ENCODE measurements around the gene RALB.

RALB gene

DNA sequence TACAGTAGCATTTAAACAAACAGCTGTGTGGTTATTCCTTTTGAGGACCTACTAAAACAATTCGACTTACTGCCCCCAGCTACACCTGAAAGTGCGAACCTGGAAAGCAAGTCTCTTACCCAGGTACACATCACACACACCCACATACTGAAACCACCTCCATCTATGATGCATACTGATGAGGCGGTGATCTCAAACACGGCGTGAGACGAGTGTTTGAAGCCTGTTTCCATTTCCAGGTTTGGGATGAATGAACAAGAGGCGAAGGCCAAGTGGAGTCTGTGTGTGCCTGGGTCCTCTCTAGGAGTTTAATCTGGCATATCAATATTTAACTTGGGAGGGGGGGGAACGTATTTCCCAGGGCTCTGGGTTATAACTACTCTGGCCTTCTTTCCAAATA lies 31.0 kb upstream of the RALB start:
- TF ChIP-seq, protein P1, sequence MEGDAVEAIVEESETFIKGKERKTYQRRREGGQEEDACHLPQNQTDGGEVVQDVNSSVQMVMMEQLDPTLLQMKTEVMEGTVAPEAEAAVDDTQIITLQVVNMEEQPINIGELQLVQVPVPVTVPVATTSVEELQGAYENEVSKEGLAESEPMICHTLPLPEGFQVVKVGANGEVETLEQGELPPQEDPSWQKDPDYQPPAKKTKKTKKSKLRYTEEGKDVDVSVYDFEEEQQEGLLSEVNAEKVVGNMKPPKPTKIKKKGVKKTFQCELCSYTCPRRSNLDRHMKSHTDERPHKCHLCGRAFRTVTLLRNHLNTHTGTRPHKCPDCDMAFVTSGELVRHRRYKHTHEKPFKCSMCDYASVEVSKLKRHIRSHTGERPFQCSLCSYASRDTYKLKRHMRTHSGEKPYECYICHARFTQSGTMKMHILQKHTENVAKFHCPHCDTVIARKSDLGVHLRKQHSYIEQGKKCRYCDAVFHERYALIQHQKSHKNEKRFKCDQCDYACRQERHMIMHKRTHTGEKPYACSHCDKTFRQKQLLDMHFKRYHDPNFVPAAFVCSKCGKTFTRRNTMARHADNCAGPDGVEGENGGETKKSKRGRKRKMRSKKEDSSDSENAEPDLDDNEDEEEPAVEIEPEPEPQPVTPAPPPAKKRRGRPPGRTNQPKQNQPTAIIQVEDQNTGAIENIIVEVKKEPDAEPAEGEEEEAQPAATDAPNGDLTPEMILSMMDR (IDR thresholded peaks at IDR 0.05; ENCODE audit: low read depth, low read length): no peak
- no peak for DNase-seq (ENCODE audit: extremely low read depth, low read depth)

DNA sequence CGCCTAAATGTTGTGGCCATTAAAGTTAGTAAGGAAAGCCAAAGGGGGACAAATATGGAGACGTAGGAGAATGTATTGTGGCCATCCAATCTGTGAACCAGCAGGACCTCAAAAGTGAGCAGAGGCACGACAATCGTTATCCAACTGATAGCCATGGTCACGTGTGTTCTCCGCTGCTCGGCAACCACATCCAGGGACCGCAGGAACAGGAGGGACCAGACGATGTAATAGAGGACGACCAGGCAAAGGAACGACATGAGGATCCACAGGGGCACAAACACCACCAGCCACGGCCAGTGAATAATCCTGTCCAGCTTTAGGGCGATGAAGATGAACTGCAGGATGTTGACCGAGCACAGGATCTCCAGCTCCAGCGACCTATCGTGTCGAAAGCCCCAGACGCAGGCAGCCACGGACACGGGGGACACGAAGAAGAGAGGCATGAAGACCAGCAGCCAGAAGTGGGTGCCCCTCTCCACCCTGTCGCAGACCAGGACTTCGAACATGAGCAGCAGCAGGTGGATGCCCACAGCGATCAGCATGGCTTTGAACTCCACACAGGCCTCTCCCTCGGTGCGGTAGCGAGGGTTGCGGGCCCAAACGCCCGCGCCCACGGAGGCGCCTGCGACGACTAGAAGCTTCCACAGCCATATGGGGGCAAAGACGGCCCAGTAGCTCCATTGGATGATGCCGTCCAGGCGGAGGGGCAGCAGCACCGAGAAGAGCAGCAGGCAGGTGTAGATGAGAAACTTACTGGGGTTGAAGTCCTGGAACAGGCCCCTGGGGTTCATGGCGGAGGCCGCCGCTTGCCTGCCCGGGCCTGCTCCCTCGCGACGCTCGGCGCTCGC lies 30.2 kb upstream of the RALB start:
- DNase-seq (ENCODE audit: extremely low read depth, low read depth): no peak
- TF ChIP-seq, protein P1 (IDR thresholded peaks at IDR 0.05; ENCODE audit: low read depth, low read length): no peak

DNA sequence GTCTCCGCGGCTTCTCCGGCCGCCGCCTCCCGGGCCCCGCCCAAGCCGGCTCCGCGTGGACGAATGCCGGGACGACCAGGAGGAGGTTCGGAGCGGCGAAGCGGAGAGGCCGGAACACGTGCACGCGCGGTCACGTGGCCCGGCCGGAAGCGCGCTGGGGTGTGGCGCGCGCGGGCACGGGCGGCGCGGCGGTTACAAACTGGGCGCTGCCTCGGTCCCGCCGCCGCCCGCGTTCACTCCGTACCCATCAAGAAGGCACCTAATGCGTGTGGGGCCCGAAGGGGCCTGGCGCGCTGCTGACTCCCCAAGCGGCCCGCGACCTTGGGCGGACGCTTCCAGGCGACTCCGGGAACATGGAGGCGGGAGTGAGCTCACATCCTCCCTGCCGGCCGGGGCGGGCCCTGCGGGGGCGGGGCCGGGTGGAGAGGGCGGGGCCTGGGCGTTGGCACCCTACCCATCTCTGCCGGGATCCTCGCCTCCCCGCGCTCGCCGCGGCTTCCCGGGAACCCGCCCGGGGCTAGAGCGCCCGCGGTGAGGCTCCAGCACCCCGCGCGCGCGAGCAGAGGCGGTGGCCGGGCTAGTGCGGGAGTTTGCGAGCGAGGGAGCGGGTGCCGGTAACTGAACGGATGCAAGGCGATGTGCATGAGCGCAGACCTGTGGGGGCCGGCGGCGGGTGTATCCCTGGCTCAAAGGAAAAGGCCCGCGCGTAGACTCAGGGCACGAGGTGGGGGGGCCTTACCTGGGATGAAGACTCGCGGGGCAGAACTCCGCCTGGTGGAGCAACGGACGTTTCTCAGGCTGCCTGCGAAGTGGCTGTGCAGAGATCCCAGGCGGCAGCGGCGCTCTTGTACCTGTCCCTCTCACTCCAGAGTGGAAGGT lies 29.4 kb upstream of the RALB start, which contains the start of gene TMEM185B:
TSS of gene TMEM185B (minus strand) at position 367 of the 879 bp plus-strand sequence. CDS start 424 bp downstream, outside the sequence.
- DNase-seq (ENCODE audit: extremely low read depth, low read depth): peak; percentile 55
- TF ChIP-seq, protein P1 (IDR thresholded peaks at IDR 0.05; ENCODE audit: low read depth, low read length): peak; percentile 18

DNA sequence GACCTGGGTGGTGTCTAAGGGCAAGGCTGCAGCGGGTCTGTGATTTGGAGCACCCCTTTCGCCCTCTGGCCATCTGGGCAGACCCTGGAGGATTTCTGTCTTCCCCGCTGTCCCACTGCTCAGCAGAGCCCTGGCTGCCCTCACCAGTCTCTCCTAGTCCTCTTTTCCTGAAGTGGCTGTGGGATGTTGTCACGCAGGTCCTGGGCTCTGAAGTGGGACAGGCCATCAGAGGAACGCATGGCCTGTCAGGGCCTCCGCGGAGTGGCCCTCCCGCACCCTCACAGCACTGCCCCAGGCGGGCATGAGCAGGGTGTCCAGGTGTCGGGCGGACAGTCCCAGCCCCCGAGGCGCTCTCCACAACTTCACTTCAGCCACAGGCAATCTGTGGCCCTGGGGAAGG lies 28.4 kb upstream of the RALB start:
- TF ChIP-seq, protein P1 (IDR thresholded peaks at IDR 0.05; ENCODE audit: low read depth, low read length): no peak
- DNase-seq (ENCODE audit: extremely low read depth, low read depth): no peak

GRCh38 chr2:120224735-120225548 lies 27.7 kb upstream of the RALB start:
- DNase-seq (ENCODE audit: extremely low read depth, low read depth): no peak
- TF ChIP-seq, protein P1 (IDR thresholded peaks at IDR 0.05; ENCODE audit: low read depth, low read length): no peak

- TF ChIP-seq, protein P1 (IDR thresholded peaks at IDR 0.05; ENCODE audit: low read depth, low read length): no peak
- no peak for DNase-seq (ENCODE audit: extremely low read depth, low read depth)
Measured at GRCh38 chr2:120225549-120226065, 27.0 kb upstream of the RALB start.
